CD4-positive, alpha-beta memory T cell (primary cell): Measurements from ENCODE around the gene GPC6. TPM values are rescaled to one million over a fixed set of nuclear protein-coding genes. Genes with fewer than 3 reads are reported as not detected.

Source experiments
- CTCF ChIA-PET: fragments of 350-600 bp; sonication (Branson Sonifier 250); formaldehyde crosslinking; loops from one replicate; lab custom pipeline; 2021; ENCODE audit warnings: inconsistent platforms; ENCODE audit not compliant: partially characterized antibody; lab: Charles Lee
- POLR2A ChIA-PET: fragments of 350-600 bp; sonication (Branson Sonifier 250); formaldehyde crosslinking; loops from one replicate; lab custom pipeline; 2021; ENCODE audit not compliant: partially characterized antibody; lab: Charles Lee
- DNase-seq, 5 donors: peaks; one replicate each; pipeline versions ENCODE4 v3.0.0 to v3.0.0-alpha.2; 2020 to 2022; ENCODE audit warnings: mixed read lengths in 1 of 5
- H3K27ac ChIP-seq: one replicate; pipeline ENCODE4 v1.7.0; 2013; ENCODE audit warnings: low read depth, low read length
- H3K27me3 ChIP-seq: 2 replicates; pipeline ENCODE4 v1.7.0; 2013; ENCODE audit warnings: mild to moderate bottlenecking, low read length, moderate library complexity; ENCODE audit not compliant: insufficient read depth
- H3K36me3 ChIP-seq: 2 replicates; pipeline ENCODE4 v1.7.0; 2013; ENCODE audit warnings: mild to moderate bottlenecking, low read length, moderate library complexity; ENCODE audit not compliant: insufficient read depth
- H3K4me1 ChIP-seq: 2 replicates; pipeline ENCODE4 v1.7.0; 2013; ENCODE audit warnings: mild to moderate bottlenecking, low read length, moderate library complexity; ENCODE audit not compliant: insufficient read depth
- H3K4me3 ChIP-seq, 2 donors: one replicate each; pipeline ENCODE4 v1.7.0; 2013; ENCODE audit warnings: low read length in 2 of 2, mild to moderate bottlenecking in 1 of 2
- H3K9me3 ChIP-seq, 2 donors: one replicate each; pipeline ENCODE4 v1.7.0; 2013; ENCODE audit warnings: low read length in 2 of 2, control low read depth in 1 of 2; ENCODE audit not compliant: control insufficient read depth in 1 of 2
- H3K27ac Mint-ChIP-seq, 7 donors: one replicate each; pipeline ENCODE4 v1.8.0; 2020 to 2021; ENCODE audit warnings: mixed read lengths in 7 of 7, mild to moderate bottlenecking in 6 of 7, inconsistent platforms in 3 of 7, moderate library complexity in 3 of 7
- H3K27me3 Mint-ChIP-seq, 2 donors: one replicate each; pipeline ENCODE4 v1.8.0; 2020 to 2021; ENCODE audit warnings: mixed read lengths in 2 of 2
- H3K36me3 Mint-ChIP-seq, 2 donors: one replicate each; pipeline ENCODE4 v1.8.0; 2020 to 2021; ENCODE audit warnings: mixed read lengths in 2 of 2, inconsistent platforms in 1 of 2, mild to moderate bottlenecking in 1 of 2
- H3K4me1 Mint-ChIP-seq, 4 donors: one replicate each; pipeline ENCODE4 v1.8.0; 2020 to 2021; ENCODE audit warnings: mixed read lengths in 4 of 4, mild to moderate bottlenecking in 1 of 4
- H3K4me3 Mint-ChIP-seq, 8 donors: one replicate each; pipeline ENCODE4 v1.8.0; 2020 to 2021; ENCODE audit warnings: mixed read lengths in 8 of 8, mild to moderate bottlenecking in 7 of 8, moderate library complexity in 6 of 8, inconsistent platforms in 3 of 8
- H3K9me3 Mint-ChIP-seq, 8 donors: one replicate each; pipeline ENCODE4 v1.8.0; 2020 to 2021; ENCODE audit warnings: mixed read lengths in 8 of 8, mild to moderate bottlenecking in 5 of 8, inconsistent platforms in 3 of 8, moderate library complexity in 1 of 8
- intact Hi-C: fragments of 100-400 bp; cut with micrococcal nuclease; formaldehyde crosslinking; loops from one replicate; pipeline ENCODE4 v1.15.1; 2023
- polyA plus RNA-seq, 2 donors: library from polyadenylated mRNA; unstranded; fragments of 300-500 nt; fragmentation: Illumina TruSeq; gene quantifications; one replicate each; pipeline ENCODE4 v1.2.3, GENCODE V29; 2021
- total RNA-seq, 2 experiments: library from RNA; stranded (reverse); gene quantifications; one replicate each; pipeline ENCODE4 v1.2.3, GENCODE V29; 2021

Gene GPC6
- total and polyA plus RNA-seq, 4 experiments from 2014 or later = not detected

- no peaks in the 10 kb centered on the region for H3K27me3 ChIP-seq
- DNase-seq = peak in 1 of 5 donors; percentile 6
- Mint-ChIP-seq H3K9me3 (peaks cover 0 to 1% (median 0%) of the 10 kb centered on the region in 8 donors), H3K4me3 (no peak overlapping the region), H3K27ac (no peak overlapping the region), H3K36me3 (no peaks in the 10 kb centered on the region), H3K27me3 (no peaks in the 10 kb centered on the region), H3K4me1 (no peaks in the 10 kb centered on the region)
- no peaks in the 10 kb centered on the region for H3K9me3 ChIP-seq
- H3K4me1 ChIP-seq = no peaks in the 10 kb centered on the region
- intact Hi-C loops = no loop called here
- POLR2A ChIA-PET = no interaction called here
- no peak overlapping the region for H3K4me3 ChIP-seq
- H3K27ac ChIP-seq = no peak overlapping the region
- CTCF ChIA-PET = no interaction called here
- no peaks in the 10 kb centered on the region for H3K36me3 ChIP-seq
These were observed 463.5 kb downstream of the GPC6 start for GRCh38 chr13:93690139-93690538.

GRCh38 chr13:93698016-93698613, 471.5 kb downstream of the GPC6 start:
- no peaks in the 10 kb centered on the region for H3K4me1 ChIP-seq
- POLR2A ChIA-PET = no interaction called here
- DNase-seq = no peak
- Mint-ChIP-seq H3K27ac (no peak overlapping the region), H3K4me3 (no peak overlapping the region), H3K9me3 (peaks cover 0 to 6% (median 0%) of the 10 kb centered on the region in 8 donors), H3K36me3 (no peaks in the 10 kb centered on the region), H3K27me3 (no peaks in the 10 kb centered on the region), H3K4me1 (no peaks in the 10 kb centered on the region)
- no peaks in the 10 kb centered on the region for H3K36me3 ChIP-seq
- intact Hi-C loops = no loop called here
- H3K27ac ChIP-seq = no peak overlapping the region
- no peaks in the 10 kb centered on the region for H3K9me3 ChIP-seq
- no peak overlapping the region for H3K4me3 ChIP-seq
- H3K27me3 ChIP-seq = no peaks in the 10 kb centered on the region
- CTCF ChIA-PET = no interaction called here

DNA sequence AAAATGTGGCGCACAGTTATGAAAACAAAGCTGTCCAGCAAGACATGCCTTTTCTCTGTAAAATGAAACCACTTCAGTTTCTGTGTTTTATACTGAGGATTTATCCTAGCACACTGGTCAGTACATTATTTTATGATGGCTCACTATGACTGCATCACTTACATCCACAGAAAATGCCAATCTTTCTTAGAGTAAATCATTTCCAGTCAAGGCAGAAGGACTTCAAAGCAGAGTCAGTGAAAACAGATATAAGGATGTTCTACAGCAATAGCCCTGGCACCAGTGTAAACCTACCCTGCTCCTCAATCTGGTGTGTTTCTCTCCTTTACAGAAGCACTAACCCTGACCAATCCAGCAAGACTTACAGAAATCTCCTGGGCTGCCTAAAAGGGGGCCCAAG, 473.5 kb downstream of the GPC6 start:
- no peaks in the 10 kb centered on the region for H3K4me1 ChIP-seq
- H3K9me3 ChIP-seq = no peaks in the 10 kb centered on the region
- H3K27me3 Mint-ChIP-seq = no peaks in the 10 kb centered on the region
- intact Hi-C loops = no loop called here
- H3K27ac ChIP-seq = no peak overlapping the region
- ChIA-PET POLR2A (no interaction called here), CTCF (no interaction called here)
- no peak overlapping the region for H3K27ac Mint-ChIP-seq
- no peak overlapping the region for H3K4me3 Mint-ChIP-seq
- H3K4me1 Mint-ChIP-seq = no peaks in the 10 kb centered on the region
- no peaks in the 10 kb centered on the region for H3K36me3 ChIP-seq
- no peaks in the 10 kb centered on the region for H3K27me3 ChIP-seq
- H3K4me3 ChIP-seq = no peak overlapping the region
- DNase-seq = no peak
- H3K36me3 Mint-ChIP-seq = no peaks in the 10 kb centered on the region
- peaks cover 0 to 6% (median under 1%) of the 10 kb centered on the region in 8 donors for H3K9me3 Mint-ChIP-seq

- Histone ChIP-seq H3K36me3 (no peaks in the 10 kb centered on the region), H3K27ac (no peak overlapping the region), H3K4me1 (no peaks in the 10 kb centered on the region), H3K27me3 (no peaks in the 10 kb centered on the region), H3K9me3 (no peaks in the 10 kb centered on the region), H3K4me3 (no peak overlapping the region)
- no peaks in the 10 kb centered on the region for H3K4me1 Mint-ChIP-seq
- H3K4me3 Mint-ChIP-seq = no peak overlapping the region
- POLR2A ChIA-PET = no interaction called here
- no peak for DNase-seq
- peaks cover 0 to 6% (median under 1%) of the 10 kb centered on the region in 8 donors for H3K9me3 Mint-ChIP-seq
- H3K36me3 Mint-ChIP-seq = no peaks in the 10 kb centered on the region
- intact Hi-C loops = no loop called here
- no peak overlapping the region for H3K27ac Mint-ChIP-seq
- CTCF ChIA-PET = no interaction called here
- no peaks in the 10 kb centered on the region for H3K27me3 Mint-ChIP-seq
These were observed 481.9 kb downstream of the GPC6 start for GRCh38 chr13:93708308-93709075.

DNA sequence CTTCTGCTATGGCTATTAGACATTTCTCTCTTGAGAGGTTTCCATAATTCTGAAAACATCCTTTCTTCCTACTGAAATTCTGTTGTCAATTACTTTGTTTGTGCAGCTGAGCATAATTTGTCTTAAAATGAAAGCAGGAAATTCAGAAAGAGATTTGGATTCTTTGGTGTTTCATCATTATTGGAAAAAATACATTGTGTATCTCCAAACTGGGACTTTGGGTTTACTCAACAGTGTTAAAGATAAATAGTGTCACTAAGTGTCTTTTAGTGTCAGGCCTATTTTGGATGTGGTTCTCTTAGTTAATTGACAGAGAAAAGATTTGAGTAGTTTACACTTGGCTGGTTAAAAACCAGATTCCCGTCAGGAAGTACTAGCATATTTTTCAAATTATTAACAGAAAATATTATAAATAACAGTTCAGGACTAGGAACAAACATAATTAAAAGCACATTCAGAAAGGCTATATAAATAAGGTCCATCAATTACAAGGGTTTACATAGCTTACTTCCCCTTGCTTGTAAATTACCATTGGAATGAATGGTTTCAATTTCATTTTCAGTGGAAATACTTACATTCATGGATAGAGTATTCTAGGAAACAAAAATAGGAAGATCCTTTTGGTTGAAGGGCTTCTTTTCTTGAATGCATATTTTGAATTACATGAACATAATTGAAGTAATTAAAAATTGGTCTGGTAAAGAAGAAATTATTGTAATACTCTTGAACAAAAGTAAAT, 483.1 kb downstream of the GPC6 start:
- no peak for DNase-seq
- H3K9me3 Mint-ChIP-seq = peaks cover 0 to 16% (median 12%) of the 10 kb centered on the region in 8 donors

DNA sequence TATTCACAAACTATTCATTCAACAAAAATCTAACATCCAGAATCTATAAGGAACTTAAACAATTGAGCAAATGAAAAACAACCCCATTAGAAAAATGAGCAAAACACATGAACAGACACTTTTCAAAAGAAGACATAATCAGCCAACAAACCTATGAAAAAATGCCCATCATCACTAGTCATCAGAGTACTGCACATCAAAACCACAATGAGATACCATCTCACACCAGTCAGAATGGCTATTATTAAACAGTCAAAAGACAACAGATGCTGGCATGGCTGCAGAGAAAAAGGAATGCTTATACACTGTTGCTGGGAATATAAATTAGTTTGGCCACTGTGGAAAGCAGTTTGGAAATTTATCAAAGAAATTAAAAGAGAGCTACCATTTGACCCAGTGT, 487.6 kb downstream of the GPC6 start:
- no peaks in the 10 kb centered on the region for H3K4me1 Mint-ChIP-seq
- peaks cover 0 to 20% (median 12%) of the 10 kb centered on the region in 8 donors for H3K9me3 Mint-ChIP-seq
- no peak overlapping the region for H3K27ac Mint-ChIP-seq
- H3K36me3 ChIP-seq = no peaks in the 10 kb centered on the region
- H3K27me3 ChIP-seq = no peaks in the 10 kb centered on the region
- H3K27me3 Mint-ChIP-seq = no peaks in the 10 kb centered on the region
- H3K36me3 Mint-ChIP-seq = no peaks in the 10 kb centered on the region
- no peak for DNase-seq
- POLR2A ChIA-PET = no interaction called here
- intact Hi-C loops = no loop called here
- H3K9me3 ChIP-seq = no peaks in the 10 kb centered on the region
- CTCF ChIA-PET = no interaction called here
- H3K4me1 ChIP-seq = no peaks in the 10 kb centered on the region
- no peak overlapping the region for H3K27ac ChIP-seq
- H3K4me3 Mint-ChIP-seq = no peak overlapping the region
- no peak overlapping the region for H3K4me3 ChIP-seq

More for the DNA sequence above, 483.1 kb downstream of the GPC6 start:
- H3K4me1 ChIP-seq = no peaks in the 10 kb centered on the region
- Mint-ChIP-seq H3K36me3 (no peaks in the 10 kb centered on the region), H3K4me3 (no peak overlapping the region), H3K4me1 (no peaks in the 10 kb centered on the region), H3K27me3 (no peaks in the 10 kb centered on the region), H3K27ac (no peak overlapping the region)
- no peaks in the 10 kb centered on the region for H3K27me3 ChIP-seq
- POLR2A ChIA-PET = no interaction called here
- CTCF ChIA-PET = no interaction called here
- no peak overlapping the region for H3K4me3 ChIP-seq
- H3K9me3 ChIP-seq = no peaks in the 10 kb centered on the region
- no peak overlapping the region for H3K27ac ChIP-seq
- intact Hi-C loops = no loop called here
- H3K36me3 ChIP-seq = no peaks in the 10 kb centered on the region

DNA sequence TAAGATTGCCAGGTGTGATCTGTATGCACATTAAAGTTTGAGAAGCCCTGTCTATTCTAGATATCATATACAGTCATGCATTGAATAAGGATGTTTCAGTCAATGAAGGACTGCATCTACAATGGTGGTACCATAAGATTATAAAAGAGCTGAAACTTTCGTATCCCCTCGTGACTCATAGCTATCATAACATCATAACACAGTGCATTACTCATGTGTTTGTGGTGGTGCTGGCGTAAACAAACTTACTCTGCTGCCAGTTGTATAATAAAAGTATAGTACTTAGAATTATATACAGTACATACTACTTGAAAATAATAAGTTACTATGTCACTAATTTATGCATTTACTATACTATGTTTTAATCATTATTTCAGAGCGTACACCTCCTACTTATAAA, 489.3 kb downstream of the GPC6 start:
- Mint-ChIP-seq H3K36me3 (no peaks in the 10 kb centered on the region), H3K4me3 (no peak overlapping the region), H3K27ac (no peak overlapping the region), H3K4me1 (no peaks in the 10 kb centered on the region), H3K9me3 (peaks cover 0 to 20% (median 15%) of the 10 kb centered on the region in 8 donors), H3K27me3 (no peaks in the 10 kb centered on the region)
- H3K36me3 ChIP-seq = no peaks in the 10 kb centered on the region
- H3K4me3 ChIP-seq = no peak overlapping the region
- POLR2A ChIA-PET = no interaction called here
- H3K9me3 ChIP-seq = no peaks in the 10 kb centered on the region
- DNase-seq = no peak
- CTCF ChIA-PET = no interaction called here
- intact Hi-C loops = no loop called here
- no peak overlapping the region for H3K27ac ChIP-seq
- H3K4me1 ChIP-seq = no peaks in the 10 kb centered on the region
- H3K27me3 ChIP-seq = no peaks in the 10 kb centered on the region
